ENCODE measurements around the gene EFCAB6.

EFCAB6 gene

GRCh38 chr22:43542681-43543521 lies 269.2 kb downstream of the EFCAB6 start:
- ATAC-seq (replicated peaks) (no peak), DNase-seq (no peak)
- Mint-ChIP-seq H3K27me3 (peaks cover 45 to 67% of the 10 kb centered on the region in 2 donors), H3K9me3 (no peaks in the 10 kb centered on the region), H3K36me3 (ENCODE audit: insufficient read depth) (no peaks in the 10 kb centered on the region), H3K4me1 (ENCODE audit: low read depth in 2 of 2) (no peaks in the 10 kb centered on the region), H3K4me3 (no peak overlapping the region), H3K27ac (no peak overlapping the region)

GRCh38 chr22:43541462-43542407 lies 270.4 kb downstream of the EFCAB6 start:
- Mint-ChIP-seq H3K36me3 (ENCODE audit: insufficient read depth) (no peaks in the 10 kb centered on the region), H3K4me3 (no peak overlapping the region), H3K4me1 (ENCODE audit: low read depth in 2 of 2) (no peaks in the 10 kb centered on the region), H3K9me3 (no peaks in the 10 kb centered on the region), H3K27ac (no peak overlapping the region), H3K27me3 (peaks cover 51 to 78% of the 10 kb centered on the region in 2 donors)
- DNase-seq (no peak), ATAC-seq (replicated peaks) (no peak)

- Mint-ChIP-seq H3K9me3 (no peaks in the 10 kb centered on the region), H3K4me3 (no peak overlapping the region), H3K27ac (no peak overlapping the region), H3K36me3 (ENCODE audit: insufficient read depth) (no peaks in the 10 kb centered on the region), H3K4me1 (ENCODE audit: low read depth in 2 of 2) (no peaks in the 10 kb centered on the region), H3K27me3 (peaks cover 51 to 85% of the 10 kb centered on the region in 2 donors)
- ATAC-seq (replicated peaks) (no peak), DNase-seq (no peak)
Observed at GRCh38 chr22:43541022-43541421, 271.1 kb downstream of the EFCAB6 start.

DNA sequence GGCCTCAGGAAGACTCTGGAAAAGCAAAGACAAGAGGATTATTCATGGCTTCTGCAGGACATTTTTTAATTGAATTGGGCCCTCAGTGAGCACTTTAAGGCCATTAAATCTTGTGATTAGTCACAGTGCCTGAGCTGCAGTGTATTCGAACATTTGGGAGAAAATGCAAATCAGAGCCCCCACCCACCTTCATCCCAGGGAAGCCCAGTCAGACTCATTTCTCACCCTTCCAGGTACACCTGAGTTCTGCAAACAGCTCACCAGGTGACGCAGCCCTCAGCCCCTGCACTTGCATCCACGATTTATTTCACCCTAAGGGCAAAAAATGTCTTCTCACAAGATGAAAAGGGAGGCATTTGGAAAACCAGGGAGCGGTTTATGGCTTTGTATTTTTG lies 271.6 kb downstream of the EFCAB6 start:
- Mint-ChIP-seq H3K36me3 (ENCODE audit: insufficient read depth) (no peaks in the 10 kb centered on the region), H3K4me1 (ENCODE audit: low read depth in 2 of 2) (no peaks in the 10 kb centered on the region), H3K9me3 (no peaks in the 10 kb centered on the region), H3K27ac (no peak overlapping the region), H3K4me3 (no peak overlapping the region), H3K27me3 (peaks cover 54 to 90% of the 10 kb centered on the region in 2 donors)
- ATAC-seq (replicated peaks) (no peak), DNase-seq (no peak)

- Mint-ChIP-seq H3K9me3 (no peaks in the 10 kb centered on the region), H3K4me1 (ENCODE audit: low read depth in 2 of 2) (no peaks in the 10 kb centered on the region), H3K4me3 (no peak overlapping the region), H3K27ac (no peak overlapping the region), H3K27me3 (peaks cover 60 to 97% of the 10 kb centered on the region in 2 donors), H3K36me3 (ENCODE audit: insufficient read depth) (no peaks in the 10 kb centered on the region)
- ATAC-seq (replicated peaks): no peak
- no peak for DNase-seq
Observed at GRCh38 chr22:43539572-43540528, 272.3 kb downstream of the EFCAB6 start.

GRCh38 chr22:43537019-43537585 lies 275.0 kb downstream of the EFCAB6 start:
- peaks cover 47 to 90% of the 10 kb centered on the region in 2 donors for H3K27me3 Mint-ChIP-seq
- no peaks in the 10 kb centered on the region for H3K4me1 Mint-ChIP-seq (ENCODE audit: low read depth in 2 of 2)
- H3K36me3 Mint-ChIP-seq (ENCODE audit: insufficient read depth): no peaks in the 10 kb centered on the region
- no peak overlapping the region for H3K27ac Mint-ChIP-seq
- no peak overlapping the region for H3K4me3 Mint-ChIP-seq
- H3K9me3 Mint-ChIP-seq: no peaks in the 10 kb centered on the region
- DNase-seq: no peak
- no peak for ATAC-seq (replicated peaks)

- H3K27me3 Mint-ChIP-seq: peaks cover 37 to 87% of the 10 kb centered on the region in 2 donors
- H3K4me1 Mint-ChIP-seq (ENCODE audit: low read depth in 2 of 2): no peaks in the 10 kb centered on the region
- DNase-seq (no peak), ATAC-seq (replicated peaks) (no peak)
- H3K36me3 Mint-ChIP-seq (ENCODE audit: insufficient read depth): no peaks in the 10 kb centered on the region
- H3K27ac Mint-ChIP-seq: no peak overlapping the region
- no peaks in the 10 kb centered on the region for H3K9me3 Mint-ChIP-seq
- H3K4me3 Mint-ChIP-seq: no peak overlapping the region
Observed at GRCh38 chr22:43535741-43536140, 276.4 kb downstream of the EFCAB6 start.

DNA sequence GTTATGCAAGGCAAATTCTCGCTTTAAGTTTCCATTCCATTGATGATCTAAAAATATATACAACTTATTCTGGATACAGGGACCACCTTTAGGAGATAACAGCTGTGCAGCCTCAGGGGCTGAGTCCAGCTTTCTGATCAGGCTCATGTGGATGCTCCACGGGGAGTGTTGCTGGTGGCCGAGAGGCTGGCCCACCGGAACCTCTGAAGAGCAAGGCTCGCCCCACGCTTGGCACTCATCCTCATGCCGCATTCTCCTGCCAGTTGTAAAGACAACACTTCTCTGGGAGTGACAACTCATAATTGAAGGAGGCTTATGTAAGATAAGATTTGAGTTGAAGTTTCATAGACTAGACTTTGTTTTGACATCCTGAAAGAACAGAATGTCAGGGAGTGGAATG lies 276.8 kb downstream of the EFCAB6 start:
- ATAC-seq (replicated peaks) (no peak), DNase-seq (no peak)
- no peak overlapping the region for H3K4me3 Mint-ChIP-seq
- no peaks in the 10 kb centered on the region for H3K36me3 Mint-ChIP-seq (ENCODE audit: insufficient read depth)
- no peak overlapping the region for H3K27ac Mint-ChIP-seq
- no peaks in the 10 kb centered on the region for H3K4me1 Mint-ChIP-seq (ENCODE audit: low read depth in 2 of 2)
- H3K9me3 Mint-ChIP-seq: no peaks in the 10 kb centered on the region
- peaks cover 33 to 86% of the 10 kb centered on the region in 2 donors for H3K27me3 Mint-ChIP-seq

- ATAC-seq (replicated peaks): no peak
- no peaks in the 10 kb centered on the region for H3K36me3 Mint-ChIP-seq (ENCODE audit: insufficient read depth)
- no peak overlapping the region for H3K27ac Mint-ChIP-seq
- DNase-seq: no peak
- H3K27me3 Mint-ChIP-seq: peaks cover 34 to 86% of the 10 kb centered on the region in 2 donors
- no peak overlapping the region for H3K4me3 Mint-ChIP-seq
- no peaks in the 10 kb centered on the region for H3K9me3 Mint-ChIP-seq
- no peaks in the 10 kb centered on the region for H3K4me1 Mint-ChIP-seq (ENCODE audit: low read depth in 2 of 2)
Observed at GRCh38 chr22:43534916-43535315, 277.2 kb downstream of the EFCAB6 start.

- ATAC-seq (replicated peaks): no peak
- H3K27me3 Mint-ChIP-seq: peaks cover 35 to 86% of the 10 kb centered on the region in 2 donors
- H3K27ac Mint-ChIP-seq: no peak overlapping the region
- H3K4me1 Mint-ChIP-seq (ENCODE audit: low read depth in 2 of 2): no peaks in the 10 kb centered on the region
- DNase-seq: no peak
- H3K9me3 Mint-ChIP-seq: no peaks in the 10 kb centered on the region
- H3K4me3 Mint-ChIP-seq: no peak overlapping the region
- no peaks in the 10 kb centered on the region for H3K36me3 Mint-ChIP-seq (ENCODE audit: insufficient read depth)
Observed at GRCh38 chr22:43533656-43534428, 278.3 kb downstream of the EFCAB6 start.

DNA sequence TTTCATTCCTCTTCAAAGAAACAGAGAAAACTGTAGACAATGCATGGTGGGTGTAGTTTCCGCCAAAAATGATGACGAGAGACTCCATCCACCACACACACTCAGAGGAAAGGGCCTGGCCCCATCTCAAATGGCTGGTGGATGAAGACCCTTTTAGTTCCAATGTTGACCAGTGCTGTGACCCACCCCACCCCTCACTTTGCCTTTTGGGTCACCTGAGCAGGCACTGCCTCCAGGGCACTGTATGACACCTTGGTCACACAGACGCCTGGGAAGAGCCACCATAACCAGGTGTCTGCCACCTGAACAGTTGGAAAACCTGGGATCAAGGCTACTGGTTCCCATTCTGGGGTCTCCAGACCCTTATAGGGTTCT lies 279.0 kb downstream of the EFCAB6 start:
- Mint-ChIP-seq H3K36me3 (ENCODE audit: insufficient read depth) (no peaks in the 10 kb centered on the region), H3K27me3 (peaks cover 33 to 83% of the 10 kb centered on the region in 2 donors), H3K4me3 (no peak overlapping the region), H3K9me3 (no peaks in the 10 kb centered on the region), H3K4me1 (ENCODE audit: low read depth in 2 of 2) (no peaks in the 10 kb centered on the region), H3K27ac (no peak overlapping the region)
- ATAC-seq (replicated peaks) (no peak), DNase-seq (no peak)

Measured in effector memory CD8-positive, alpha-beta T cell (primary cell).